Sigmoid colon (tissue), 7 donors: ENCODE results near the gene ASIP. TPM values are rescaled to one million over a fixed set of nuclear protein-coding genes. Genes with fewer than 3 reads are reported as not detected.

ENCODE experiments used
- DNase-seq: peaks from one replicate; pipeline ENCODE4 v3.0.0-alpha.2; 2019
- H3K27ac ChIP-seq, 4 donors: fragments of 200-600 bp; sonication (generic); one replicate each; pipeline ENCODE4 v1.5.1; 2016 to 2019; ENCODE audit warnings: mild to moderate bottlenecking in 1 of 4
- H3K27me3 ChIP-seq, 3 donors: fragments of 200-600 bp; sonication (generic); one replicate each; pipeline ENCODE4 v1.5.1; 2019; ENCODE audit warnings: mild to moderate bottlenecking in 1 of 3
- H3K36me3 ChIP-seq, 4 donors: fragments of 200-600 bp; sonication (generic); one replicate each; pipeline ENCODE4 v1.5.1; 2016 to 2019
- H3K4me1 ChIP-seq, 4 donors: fragments of 200-600 bp; sonication (generic); one replicate each; pipeline ENCODE4 v1.5.1; 2017 to 2019
- H3K4me3 ChIP-seq, 4 donors: fragments of 200-600 bp; sonication (generic); one replicate each; pipeline ENCODE4 v1.5.1; 2017 to 2019; ENCODE audit warnings: mild to moderate bottlenecking in 2 of 4, moderate library complexity in 1 of 4
- H3K9me3 ChIP-seq, 4 donors: fragments of 200-600 bp in 3 of 4; sonication (generic) in 3 of 4; one replicate each; pipeline versions ENCODE4 v1.5.1 to v1.6.1; 2013 to 2019
- CTCF ChIP-seq, 4 experiments: fragments of 450-650 bp in 3 of 4; fragments of 200-600 bp in 1 of 4; IDR thresholded peaks; one replicate each; pipeline ENCODE4 v1.5.1; 2016 to 2019; ENCODE audit warnings: antibody characterized with exemption in 4 of 4, mild to moderate bottlenecking in 3 of 4, moderate library complexity in 2 of 4
- EP300 ChIP-seq, 4 donors: sonication (generic); formaldehyde crosslinking; IDR thresholded peaks; one replicate each; pipeline ENCODE4 v1.6.1; 2017; ENCODE audit warnings: antibody characterized with exemption in 4 of 4
- POLR2A ChIP-seq, 2 donors: fragments of 450-650 bp; IDR thresholded peaks; one replicate each; pipeline ENCODE4 v1.6.1; 2016; ENCODE audit warnings: antibody characterized with exemption in 2 of 2, mild to moderate bottlenecking in 2 of 2, moderate library complexity in 2 of 2
- POLR2AphosphoS5 ChIP-seq, 4 donors: sonication (generic); formaldehyde crosslinking; IDR thresholded peaks; one replicate each; pipeline ENCODE4 v1.6.1; 2017; ENCODE audit warnings: antibody characterized with exemption in 4 of 4
- WGBS, 2 donors: extraction: QIAGEN DNeasy Blood & Tissue Kit; methylation state at CpG; one replicate each; pipeline ENCODE4 v1.1.7; 2013; 5-methylcytosine and 5-hydroxymethylcytosine counted together
- intact Hi-C: fragments of 100-400 bp; cut with DNase I; formaldehyde crosslinking; loops from one replicate; pipeline ENCODE4 v1.15.1; 2023
- polyA plus RNA-seq, 3 donors: library from polyadenylated mRNA; stranded (reverse); fragments of 200-250 nt; gene quantifications; one replicate each; pipeline ENCODE4 v1.2.3, GENCODE V29; 2013
- total RNA-seq, 4 donors: library from RNA; depleted of rRNA; stranded (reverse); fragments of >200 nt; gene quantifications; one replicate each; pipeline ENCODE4 v1.1.0, GENCODE V29; 2016
- donor health status: healthy with polysubstance abuse.
- donor health status: Bipolar disorder and iron deficiency.
- donor health status: healthy.

ASIP gene
- total and polyA plus RNA-seq, 7 donors: 0.38 to 0.99 TPM; not detected in 5

GRCh38 chr20:34310481-34311117, 69.4 kb downstream of the ASIP start:
- WGBS, 2 donors: 30 to 71% methylated on average over 19 of the region's 19 CpGs
- intact Hi-C loops: no loop called here
- H3K27ac ChIP-seq: no peak overlapping the region
- H3K4me3 ChIP-seq: no peak overlapping the region
- no peak for DNase-seq
- H3K9me3 ChIP-seq: no peaks in the 10 kb centered on the region
- H3K27me3 ChIP-seq: peaks cover 5 to 18% (median 13%) of the 10 kb centered on the region in 3 donors
- H3K4me1 ChIP-seq: peaks cover 0 to 13% (median 8%) of the 10 kb centered on the region in 4 donors
- H3K36me3 ChIP-seq: no peaks in the 10 kb centered on the region
- TF ChIP-seq EP300 (IDR thresholded peaks at IDR 0.05) (no peak), POLR2A (IDR thresholded peaks at IDR 0.05) (no peak), CTCF (IDR thresholded peaks at IDR 0.05) (no peak), POLR2AphosphoS5 (IDR thresholded peaks at IDR 0.05) (no peak)

GRCh38 chr20:34311118-34312023, 70.1 kb downstream of the ASIP start:
- H3K27me3 ChIP-seq: peaks cover 5 to 18% (median 13%) of the 10 kb centered on the region in 3 donors
- H3K4me3 ChIP-seq: peak overlapping the region in 2 of 4 donors; percentile 1 to 10
- WGBS, 2 donors: 4 to 14% methylated on average over 45 of the region's 45 CpGs
- no peak for DNase-seq
- H3K27ac ChIP-seq: no peak overlapping the region
- TF ChIP-seq POLR2A (IDR thresholded peaks at IDR 0.05): no peak
- no peak for TF ChIP-seq EP300 (IDR thresholded peaks at IDR 0.05)
- TF ChIP-seq POLR2AphosphoS5 (IDR thresholded peaks at IDR 0.05): no peak
- no peak for TF ChIP-seq CTCF (IDR thresholded peaks at IDR 0.05)
- peaks cover 0 to 13% (median 8%) of the 10 kb centered on the region in 4 donors for H3K4me1 ChIP-seq
- intact Hi-C loops: loop anchor here (2.0 kb wide), 3 partner anchors 165 to 397 kb away; no protein-coding TSS in a partner anchor
- no peaks in the 10 kb centered on the region for H3K9me3 ChIP-seq
- H3K36me3 ChIP-seq: no peaks in the 10 kb centered on the region

- TF ChIP-seq POLR2A (IDR thresholded peaks at IDR 0.05) (no peak), CTCF (IDR thresholded peaks at IDR 0.05) (no peak), EP300 (IDR thresholded peaks at IDR 0.05) (no peak), POLR2AphosphoS5 (IDR thresholded peaks at IDR 0.05) (no peak)
- DNase-seq: no peak
- H3K36me3 ChIP-seq: no peaks in the 10 kb centered on the region
- H3K27me3 ChIP-seq: peaks cover 5 to 18% (median 13%) of the 10 kb centered on the region in 3 donors
- peaks cover 0 to 13% (median 8%) of the 10 kb centered on the region in 4 donors for H3K4me1 ChIP-seq
- no peak overlapping the region for H3K27ac ChIP-seq
- H3K9me3 ChIP-seq: no peaks in the 10 kb centered on the region
- peak overlapping the region in 2 of 4 donors; percentile 1 to 10 for H3K4me3 ChIP-seq
- intact Hi-C loops: loop anchor here (2.0 kb wide), 3 partner anchors 165 to 397 kb away; no protein-coding TSS in a partner anchor
- whole genome bisulfite sequencing, 2 donors: 6 to 13% methylated on average over 11 of the region's 11 CpGs
Measured at GRCh38 chr20:34312024-34312460, 70.8 kb downstream of the ASIP start.

GRCh38 chr20:34312544-34313217, 71.5 kb downstream of the ASIP start:
- TF ChIP-seq EP300 (IDR thresholded peaks at IDR 0.05): no peak
- TF ChIP-seq POLR2A (IDR thresholded peaks at IDR 0.05): no peak
- TF ChIP-seq POLR2AphosphoS5 (IDR thresholded peaks at IDR 0.05): peak in 2 of 4 donors; percentile 15 to 24
- TF ChIP-seq CTCF (IDR thresholded peaks at IDR 0.05): peak; percentile 99 to 100 (median 99)
- Histone ChIP-seq H3K4me3 (peak overlapping the region in 2 of 4 donors; percentile 7 to 16), H3K27ac (no peak overlapping the region)

More at GRCh38 chr20:34312544-34313217, 71.5 kb downstream of the ASIP start:
- no peaks in the 10 kb centered on the region for H3K9me3 ChIP-seq
- peaks cover 5 to 18% (median 13%) of the 10 kb centered on the region in 3 donors for H3K27me3 ChIP-seq
- peak; percentile 91 for DNase-seq
- no peaks in the 10 kb centered on the region for H3K36me3 ChIP-seq
- WGBS, 2 donors: 8 to 9% methylated on average over 14 of the region's 14 CpGs
- intact Hi-C loops: loop anchor here (2.0 kb wide), 3 partner anchors 164 to 396 kb away; no protein-coding TSS in a partner anchor
- H3K4me1 ChIP-seq: peaks cover 0 to 13% (median 8%) of the 10 kb centered on the region in 4 donors
